Stimulated activated CD8-positive, alpha-beta memory T cell treated with anti-CD3 and anti-CD28 coated beads, Interleukin-7, amount 100 ng/mL, for 48 hours (primary cell): ENCODE data around the gene NADK2.
A peak's percentile ranks its signal among the peaks of the same experiment; 100 is the strongest.

Source experiments
- DNase-seq, 2 donors: peaks; one replicate each; pipeline ENCODE4 v3.0.0-alpha.2; 2020; ENCODE audit warnings: low read depth in 1 of 2; ENCODE audit errors: extremely low read depth in 1 of 2

NADK2 gene

DNA sequence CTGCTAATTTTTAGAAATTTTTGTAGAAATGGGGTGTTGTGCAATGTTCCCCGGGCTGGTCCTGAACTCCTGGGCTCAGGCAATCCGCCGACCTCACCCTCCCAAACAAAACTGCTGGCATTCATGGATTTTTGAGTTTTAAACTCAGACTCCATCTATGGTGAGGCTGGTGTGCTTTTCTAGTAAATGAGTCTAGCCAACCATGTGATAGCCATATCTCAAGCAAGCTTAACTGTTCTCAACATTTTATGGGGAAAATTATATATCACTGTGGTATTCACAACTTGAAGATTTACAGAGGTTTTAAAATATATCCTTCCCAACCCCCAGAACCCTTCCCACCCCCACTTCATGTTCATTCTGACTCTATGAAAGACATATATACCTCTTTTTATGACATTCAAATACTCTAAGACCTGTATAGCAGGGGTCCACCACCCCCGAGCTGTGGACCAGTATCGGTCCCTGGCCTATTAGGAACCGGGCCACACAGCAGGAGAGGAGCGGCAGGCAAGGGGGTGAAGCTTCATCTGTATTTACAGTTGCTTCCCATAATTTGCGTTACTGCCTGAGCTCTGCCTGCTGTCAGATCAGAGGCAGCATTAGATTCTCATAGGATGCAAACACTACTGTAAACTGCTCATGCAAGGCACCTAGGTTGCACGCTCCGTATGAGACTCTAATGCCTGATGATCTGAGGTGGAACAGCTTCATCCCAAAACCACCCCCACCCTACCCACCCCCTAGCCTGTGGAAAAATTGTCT lies 4.5 kb upstream of the NADK2 start:
- DNase-seq, result no peak

DNA sequence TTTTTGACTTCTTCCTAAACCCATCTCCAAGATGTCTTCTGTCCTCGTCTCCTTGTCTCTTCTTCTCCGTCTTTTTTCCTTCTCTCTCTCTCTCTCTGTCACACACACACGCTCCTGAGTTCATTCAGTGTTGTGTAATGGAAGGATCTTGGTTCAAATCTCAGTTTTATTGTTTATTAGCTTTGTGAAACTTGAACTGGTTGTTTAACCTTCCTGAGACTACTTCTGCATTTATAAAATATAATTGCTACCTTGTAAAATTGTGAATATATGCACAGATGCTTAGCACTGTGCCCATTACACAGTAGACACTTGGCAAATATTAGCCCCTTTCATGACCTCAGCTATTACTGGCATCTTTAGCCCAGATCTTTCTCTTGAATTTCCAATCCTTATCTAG lies 2.4 kb upstream of the NADK2 start:
- no peak for DNase-seq

DNA sequence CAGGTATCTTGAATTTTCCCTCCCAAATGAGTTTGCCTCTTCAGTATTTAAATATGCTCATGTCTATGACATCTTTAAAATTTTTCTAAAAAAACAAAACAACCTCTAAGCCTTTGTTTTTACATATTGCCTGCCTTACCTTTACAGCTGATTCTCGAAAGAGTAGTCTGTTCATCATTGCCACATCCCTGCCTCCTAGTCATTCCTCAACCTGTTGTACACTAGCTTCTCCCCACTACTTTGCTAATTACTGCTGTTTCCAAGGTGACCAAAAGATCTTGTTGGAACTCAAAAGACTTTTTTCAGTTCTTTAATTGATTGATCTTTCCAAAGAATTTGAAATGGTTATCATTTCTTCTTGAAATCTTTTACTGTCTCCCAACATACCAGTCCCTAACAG lies 1.9 kb upstream of the NADK2 start:
- no peak for DNase-seq

DNA sequence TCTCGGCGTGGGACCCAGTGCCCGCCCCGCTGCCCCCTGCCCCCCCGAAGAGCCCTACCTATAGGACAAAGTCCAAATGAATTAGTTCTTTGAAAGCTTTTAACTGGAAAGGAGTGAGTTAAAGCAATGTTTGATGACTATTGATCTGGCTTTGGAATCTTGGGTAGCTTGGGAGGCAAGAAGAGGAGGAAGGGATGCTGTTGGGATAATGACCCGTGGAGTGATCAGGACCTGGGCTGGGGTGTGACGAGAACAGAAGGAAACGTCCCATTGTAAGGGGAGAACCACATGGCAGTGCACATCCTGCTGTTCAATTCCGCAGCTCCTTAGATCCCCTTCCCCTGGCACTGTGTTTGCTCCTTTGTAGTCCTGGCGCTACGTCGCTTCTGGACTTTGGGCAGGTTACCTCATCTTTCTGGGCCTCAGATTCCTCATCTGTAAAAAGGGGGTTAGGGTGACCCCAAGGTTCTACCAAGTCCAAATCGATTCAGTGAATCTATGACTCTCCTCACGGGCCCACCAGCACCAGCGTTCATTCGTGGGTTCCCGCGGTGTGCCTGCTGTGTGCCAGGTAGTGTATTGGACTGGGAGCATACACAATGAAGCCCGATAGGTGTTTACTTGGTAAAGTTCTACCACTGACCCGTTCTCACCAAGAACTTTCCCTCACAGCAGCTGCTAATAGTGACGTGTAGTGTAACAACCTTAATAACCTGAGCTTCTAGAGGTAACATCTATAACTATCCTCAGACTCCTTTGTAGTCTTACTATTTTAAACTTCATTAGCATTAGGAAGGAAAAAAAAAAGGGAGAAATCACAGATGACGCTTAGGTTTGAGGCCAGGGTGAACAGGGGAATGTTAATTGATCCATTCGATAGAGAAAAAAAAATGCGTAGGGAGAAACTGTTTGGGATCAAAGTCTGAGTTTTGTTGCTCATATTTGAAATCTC lies 1.1 kb upstream of the NADK2 start:
- no peak for DNase-seq

DNA sequence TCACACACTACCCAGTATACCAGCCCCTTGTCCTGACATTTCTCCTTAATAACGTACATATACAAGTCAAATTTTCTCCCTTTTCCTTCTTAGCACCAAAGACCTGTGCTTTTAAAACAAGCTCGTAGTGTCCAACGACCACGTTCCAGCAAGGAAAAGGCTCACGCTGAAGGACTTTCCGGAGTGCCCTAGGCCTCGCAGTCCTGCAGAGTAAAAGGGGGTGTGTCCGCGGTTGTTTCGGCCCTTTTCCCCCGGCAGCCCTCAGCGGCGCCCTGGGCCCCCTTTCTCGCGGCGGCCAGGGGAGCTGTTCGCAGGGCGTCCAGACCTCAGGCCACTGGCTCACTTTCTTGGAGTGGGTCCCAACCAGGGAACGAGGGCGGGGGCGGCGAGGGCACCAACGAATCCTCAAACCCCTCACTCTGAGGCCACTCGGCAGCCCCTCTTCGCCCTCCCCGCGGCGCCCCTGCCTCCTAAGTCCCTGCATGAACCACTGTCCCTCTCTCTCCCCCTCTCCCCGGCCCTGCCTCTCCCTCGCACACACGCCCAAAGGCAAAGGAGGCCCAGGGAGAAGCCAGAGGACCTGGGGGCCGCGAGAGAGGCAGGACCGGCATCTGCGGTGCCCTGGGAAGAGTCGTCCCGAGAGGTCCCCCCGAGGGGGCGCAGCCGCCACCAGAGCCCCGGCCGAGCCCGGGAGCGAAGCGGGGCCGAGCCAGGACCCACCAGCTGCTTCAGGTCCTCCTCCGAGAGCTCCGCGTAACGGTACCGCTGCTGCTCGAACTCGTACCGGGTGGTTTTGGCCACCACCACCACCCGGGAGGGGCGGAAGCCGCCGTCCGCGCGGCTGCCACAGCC lies 720 bp downstream of the NADK2 start:
- peak in 1 of 2 donors; percentile 14 for DNase-seq

DNA sequence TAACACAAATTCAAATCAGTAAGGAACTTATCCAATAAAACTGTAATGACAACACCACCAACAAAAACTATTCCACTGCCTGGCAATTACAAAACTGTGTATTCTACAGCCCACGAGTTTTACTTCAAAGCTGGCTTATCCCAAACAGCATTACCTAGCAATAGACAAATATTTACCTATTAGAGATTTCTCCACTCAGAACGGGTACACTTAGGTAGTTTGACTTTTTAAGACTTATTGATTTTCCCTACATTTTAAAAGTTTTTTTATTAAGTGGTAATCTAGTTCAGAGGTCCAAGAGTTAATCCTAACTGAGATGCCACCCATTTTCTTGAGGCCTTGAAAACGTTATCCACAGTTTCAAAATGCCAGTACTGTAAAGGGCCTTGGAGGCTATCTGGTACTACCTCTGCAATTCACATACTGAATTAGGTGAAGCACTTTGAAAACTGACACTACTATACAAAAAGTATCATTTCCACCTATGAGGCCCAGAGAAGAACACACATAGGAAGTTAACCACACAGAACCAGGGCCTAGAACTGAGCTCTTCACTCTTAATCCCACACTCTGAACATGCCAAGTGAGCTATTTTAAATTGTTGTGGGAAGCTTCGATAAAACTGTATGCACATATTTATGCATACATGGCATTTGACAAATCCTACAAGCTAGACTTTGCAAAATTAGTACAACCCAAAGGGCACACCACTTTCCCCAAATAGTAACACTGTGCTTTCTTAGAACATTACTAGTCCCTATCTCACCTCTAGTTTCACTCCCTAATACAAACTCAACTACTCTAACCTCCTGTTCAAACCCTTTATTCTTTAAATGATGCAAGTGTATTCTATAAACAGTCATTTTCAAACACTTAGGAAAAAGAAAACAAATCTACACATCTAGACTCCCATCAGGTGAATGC lies 2.1 kb downstream of the NADK2 start:
- DNase-seq, result no peak

DNA sequence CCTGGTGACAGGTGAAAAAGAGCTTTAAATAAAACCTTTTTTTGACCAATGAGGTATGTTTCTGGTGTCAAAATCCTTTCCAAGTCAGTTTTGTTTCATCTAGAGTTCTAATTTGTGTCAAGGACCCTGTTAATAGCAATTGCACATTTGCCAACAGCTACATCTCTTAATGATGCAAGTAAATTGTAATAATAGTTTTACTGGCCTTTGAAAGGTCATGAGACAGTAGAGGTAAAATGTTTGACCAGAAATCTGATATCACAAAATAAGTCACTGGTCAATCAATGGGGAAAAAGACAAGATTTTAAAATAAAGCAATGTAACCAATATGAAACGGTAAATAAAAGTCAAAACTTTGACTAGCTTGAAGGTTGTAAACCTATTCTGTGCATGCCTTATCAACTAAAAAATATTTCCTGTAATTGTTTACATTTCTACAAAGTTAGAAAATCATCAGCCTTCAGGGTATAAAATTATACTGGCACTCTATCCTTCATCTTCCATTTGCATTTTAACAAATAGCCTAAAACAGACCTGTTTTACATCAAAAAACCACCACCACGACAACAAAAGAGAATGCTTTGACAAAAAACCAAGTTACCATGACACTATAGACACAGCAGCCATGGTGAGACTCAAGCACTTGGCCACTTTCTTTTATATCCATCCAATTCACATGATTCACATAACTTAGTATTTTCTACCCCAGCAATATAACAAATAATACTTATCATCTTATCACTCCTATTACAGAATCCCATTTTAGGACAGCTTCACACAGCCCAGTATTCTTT lies 3.0 kb downstream of the NADK2 start:
- no peak for DNase-seq

DNA sequence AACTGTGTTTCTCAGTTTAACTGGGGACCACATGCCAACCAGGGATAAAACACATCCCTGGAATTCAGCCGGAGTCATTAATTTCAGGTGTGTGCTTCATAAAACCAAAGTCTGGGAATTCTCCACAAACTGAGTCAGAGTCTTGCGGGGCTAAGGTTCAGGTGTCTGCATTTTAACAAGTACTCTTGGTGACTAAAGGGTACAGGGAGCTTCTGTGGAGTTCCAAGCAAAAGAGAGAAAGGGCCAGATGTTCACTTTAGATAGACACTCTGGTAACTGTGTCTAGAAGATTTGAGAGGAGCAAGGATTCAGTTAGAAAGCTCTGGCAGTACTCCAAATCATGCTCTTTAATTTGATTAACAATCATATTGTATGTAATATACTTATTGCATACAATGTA lies 4.0 kb downstream of the NADK2 start:
- no peak for DNase-seq

DNA sequence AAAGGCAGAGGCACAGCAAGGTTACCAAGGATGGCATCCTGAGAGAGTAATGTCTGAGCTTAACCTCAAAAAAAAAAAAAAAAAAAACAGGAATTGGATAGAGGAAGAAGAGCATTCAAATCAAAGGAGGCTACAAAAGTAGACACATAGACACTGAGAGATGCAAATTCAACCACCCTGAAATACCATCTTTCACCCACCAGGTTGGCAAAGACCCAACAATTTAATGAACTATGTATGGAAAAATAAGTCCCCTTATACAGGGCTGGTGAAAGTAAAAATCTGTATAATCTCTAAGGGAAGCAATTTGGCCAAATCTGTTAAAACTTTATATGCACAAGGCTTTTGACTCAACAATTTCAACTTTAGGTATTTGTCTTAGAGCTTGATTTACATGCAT lies 4.9 kb downstream of the NADK2 start:
- DNase-seq, result no peak

DNA sequence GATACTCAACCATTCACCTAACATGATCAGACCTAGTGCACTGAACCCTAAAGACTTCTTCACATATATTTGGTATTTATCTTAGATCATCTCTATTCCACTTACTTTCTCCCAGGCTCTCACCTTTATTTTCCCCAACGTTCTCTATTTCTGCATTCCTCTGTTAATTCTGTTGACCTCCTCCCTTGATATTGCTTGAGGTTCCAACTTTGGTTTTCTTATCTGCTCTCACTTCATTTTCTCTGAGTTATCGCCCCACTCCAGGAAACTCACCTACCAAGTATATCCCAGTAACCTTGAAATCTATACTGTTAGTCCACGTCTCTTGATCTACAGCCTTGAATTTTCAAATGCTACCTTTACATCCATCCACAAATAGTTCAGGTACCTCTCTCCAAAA lies 9.2 kb downstream of the NADK2 start:
- no peak for DNase-seq

DNA sequence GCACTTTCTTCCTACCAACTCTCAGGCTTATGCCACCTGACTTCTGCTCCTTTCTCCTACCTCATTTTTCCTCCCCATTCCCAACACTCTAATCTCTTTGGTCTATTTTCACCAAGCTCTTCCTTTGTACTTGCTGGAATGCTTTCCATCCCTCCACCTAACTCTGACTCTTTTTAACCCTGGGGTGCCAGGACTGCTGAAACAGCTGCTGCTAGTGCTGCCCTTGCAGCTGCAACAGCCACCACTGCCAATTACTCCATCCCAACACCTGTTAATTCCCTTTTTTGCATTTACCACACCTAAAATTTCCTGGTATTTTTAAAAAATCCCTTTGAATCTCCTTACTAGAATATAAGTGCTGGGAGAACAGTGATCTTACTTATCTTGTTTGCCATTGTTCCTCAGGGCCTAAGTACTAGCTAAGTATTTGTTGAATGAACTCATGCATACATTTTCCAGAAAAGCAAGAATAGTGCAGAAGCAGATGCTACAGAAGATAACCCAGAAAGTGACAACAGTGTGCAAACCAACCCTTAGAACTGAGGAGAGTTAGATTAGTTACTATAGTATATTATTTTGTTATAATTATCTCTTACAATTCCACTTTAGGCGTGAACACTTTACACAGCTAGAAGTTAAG lies 11.5 kb downstream of the NADK2 start:
- DNase-seq, result no peak

DNA sequence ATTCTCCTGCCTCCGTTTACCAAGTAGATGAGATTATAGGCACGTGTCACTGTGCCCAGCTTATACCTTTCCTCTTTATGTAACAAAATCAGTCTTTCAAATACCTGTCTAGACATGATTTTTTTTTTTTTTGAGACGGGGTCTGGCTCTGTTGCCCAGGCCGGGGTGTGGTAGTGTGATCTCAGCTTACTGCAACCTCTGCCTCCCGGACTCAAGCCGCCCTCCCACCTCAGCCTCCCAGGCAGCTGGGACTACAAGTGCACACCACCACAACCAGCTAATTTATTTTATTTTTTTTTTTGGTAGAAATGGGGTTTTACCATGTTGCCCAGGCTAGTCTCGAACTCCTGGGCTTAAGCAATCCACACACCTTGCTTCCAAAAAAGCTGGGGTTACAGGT lies 13.2 kb downstream of the NADK2 start:
- DNase-seq, result no peak

DNA sequence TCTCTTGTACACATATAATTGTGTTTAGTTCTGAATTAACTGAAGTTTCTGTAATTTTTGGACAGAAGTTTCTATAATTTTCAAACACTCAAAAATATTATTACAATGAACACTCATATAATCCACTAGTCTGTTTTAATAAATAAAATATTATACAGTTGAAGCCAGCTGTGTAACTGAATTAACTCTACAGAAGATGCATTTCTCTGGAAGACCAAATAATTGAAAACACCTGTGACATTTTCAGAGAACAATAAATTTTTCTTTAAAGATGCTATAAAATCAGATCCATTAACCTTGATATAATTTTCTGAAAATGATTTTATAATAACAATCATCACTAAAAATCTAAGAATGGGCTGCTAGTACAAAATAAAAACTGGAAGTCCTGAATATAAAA lies 14.7 kb downstream of the NADK2 start:
- DNase-seq, result no peak

DNA sequence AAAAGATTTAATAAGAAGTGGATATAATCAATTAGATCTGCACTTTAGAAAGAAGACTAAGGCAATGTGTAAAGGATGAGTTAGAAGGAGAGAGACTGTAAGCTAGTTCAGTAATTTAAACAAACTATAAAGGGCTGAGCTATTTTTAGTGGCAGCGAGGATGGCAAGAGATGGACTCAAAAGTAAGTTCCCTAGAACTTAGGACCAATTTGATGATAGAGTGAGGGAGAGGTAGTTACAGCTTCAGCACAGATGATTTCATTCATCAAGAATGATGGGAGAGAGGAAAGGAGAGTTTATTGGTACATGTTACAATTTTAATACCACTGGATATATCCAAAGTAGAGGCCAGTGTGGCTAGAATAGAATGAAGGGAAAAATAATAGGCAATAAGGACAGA lies 19.1 kb downstream of the NADK2 start:
- no peak for DNase-seq

DNA sequence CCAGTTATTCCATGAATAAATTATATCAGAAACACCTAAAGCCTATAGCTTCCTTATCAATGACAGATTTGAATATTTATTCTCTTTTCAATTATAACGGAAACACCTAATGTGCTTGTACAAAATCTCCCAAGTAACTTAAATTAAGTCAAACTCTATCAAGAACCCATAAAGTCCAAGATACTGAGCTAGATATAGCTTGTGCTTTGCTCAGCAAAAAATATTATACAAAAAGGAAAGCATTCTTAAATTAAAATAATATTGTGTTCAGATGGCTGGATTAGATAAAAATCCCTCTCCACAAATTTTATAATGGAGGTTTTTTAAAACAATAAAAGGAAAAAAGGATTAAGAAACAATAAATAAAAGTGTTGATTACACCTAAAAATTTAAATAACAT lies 23.7 kb downstream of the NADK2 start:
- no peak for DNase-seq

DNA sequence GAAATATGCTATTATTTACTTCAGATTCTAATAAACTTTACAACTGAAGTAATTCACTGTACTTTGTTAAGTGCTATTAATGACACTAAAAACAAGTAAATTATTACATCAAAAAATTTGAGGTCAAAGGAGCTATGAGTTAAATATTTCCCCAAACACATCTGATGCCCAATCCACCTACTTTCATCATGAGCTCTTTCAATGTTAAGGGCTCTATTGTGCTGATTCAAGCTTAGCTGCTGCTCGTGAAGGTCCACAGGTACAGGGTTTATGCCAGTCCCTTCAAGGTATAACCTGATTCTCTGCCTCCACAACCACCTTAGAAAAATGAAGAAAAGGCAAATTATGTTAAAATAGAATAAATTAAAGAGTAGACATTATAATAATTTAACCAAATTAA lies 24.2 kb downstream of the NADK2 start:
- DNase-seq, result no peak

DNA sequence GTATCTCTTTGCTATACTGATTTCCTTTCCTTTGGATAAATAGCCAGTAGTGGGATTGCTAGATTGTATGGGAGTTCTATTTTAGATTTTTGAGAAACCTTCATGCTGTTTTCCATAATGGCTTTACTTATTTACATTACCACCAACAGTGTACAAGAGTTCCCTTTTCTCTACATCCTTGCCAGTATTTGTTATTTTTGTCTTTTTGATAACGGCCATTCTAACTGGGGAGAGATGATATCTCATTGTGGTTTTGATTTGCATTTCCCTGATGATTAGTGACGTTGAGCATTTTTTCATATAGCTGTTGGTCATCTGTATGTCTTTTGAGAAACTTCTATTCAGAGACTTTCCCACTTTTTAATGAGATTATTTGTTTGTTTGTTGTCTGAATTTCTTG lies 25.8 kb downstream of the NADK2 start:
- no peak for DNase-seq

DNA sequence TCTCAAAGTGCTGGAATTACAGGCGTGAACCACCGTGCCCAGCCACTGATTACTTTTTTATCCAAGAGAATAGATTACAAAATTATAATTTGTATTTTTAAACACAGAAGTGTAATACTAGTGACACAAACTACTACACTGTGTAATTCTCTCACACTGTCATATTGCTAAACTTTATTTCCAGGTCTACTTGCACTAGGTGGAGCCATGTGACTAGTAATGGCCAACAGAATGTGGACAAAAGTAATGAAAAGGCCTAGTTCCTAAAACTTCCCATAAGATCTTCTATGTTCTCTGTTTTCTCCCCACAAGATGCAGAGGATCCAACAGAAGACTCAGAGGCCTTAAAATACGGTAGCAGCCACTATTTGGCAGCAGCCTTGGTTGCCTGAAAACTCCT lies 27.3 kb downstream of the NADK2 start:
- DNase-seq, result no peak

DNA sequence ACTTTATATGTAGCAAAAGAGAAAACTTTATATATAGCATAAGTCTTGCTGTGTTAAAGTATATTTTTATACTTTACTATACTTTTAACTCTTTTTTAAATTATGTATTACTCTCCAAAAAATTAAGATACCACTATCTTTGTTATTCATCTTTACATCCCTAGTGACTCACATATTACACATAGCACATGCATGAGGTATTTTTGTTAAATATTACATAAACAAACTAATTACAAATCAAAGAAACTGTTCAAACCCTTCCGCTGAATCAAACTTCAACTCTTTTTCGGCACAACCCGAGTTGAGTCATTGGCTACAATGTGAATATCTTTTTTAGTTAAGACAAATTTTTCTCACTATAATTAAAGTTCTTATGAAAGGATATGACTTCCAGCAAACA lies 32.1 kb downstream of the NADK2 start:
- no peak for DNase-seq
